Nephron progenitor cell (in vitro differentiated cells): ENCODE results near the gene SYNE2.
"Not testable (repeated sequence)": the region's sequence is repeated elsewhere in the genome, so short reads cannot be mapped to it uniquely, and the experiment has no call there.

ENCODE experiments used
- DNase-seq: peaks from one replicate; pipeline ENCODE4 v3.0.0; 2021
- H3K27ac Mint-ChIP-seq: 2 replicates; pipeline ENCODE4 v1.8.0; 2021; ENCODE audit warnings: mild to moderate bottlenecking, moderate library complexity, mixed read lengths
- H3K27me3 Mint-ChIP-seq: 2 replicates; pipeline ENCODE4 v1.8.0; 2021; ENCODE audit warnings: mild to moderate bottlenecking, low read depth, mixed read lengths; ENCODE audit not compliant: poor library complexity
- H3K36me3 Mint-ChIP-seq: 2 replicates; pipeline ENCODE4 v1.8.0; 2021; ENCODE audit warnings: low read depth, mixed read lengths
- H3K4me1 Mint-ChIP-seq: 2 replicates; pipeline ENCODE4 v1.8.0; 2021; ENCODE audit warnings: mixed read lengths
- H3K4me3 Mint-ChIP-seq: 2 replicates; pipeline ENCODE4 v1.8.0; 2021; ENCODE audit warnings: mild to moderate bottlenecking, moderate library complexity, mixed read lengths
- H3K9me3 Mint-ChIP-seq: 2 replicates; pipeline ENCODE4 v1.8.0; 2021; ENCODE audit warnings: mild to moderate bottlenecking, moderate library complexity, mixed read lengths
- CTCF ChIP-seq: fragments of 200-600 bp; sonication (generic); IDR thresholded peaks from 2 replicates; pipeline ENCODE4 v1.5.0; 2021; ENCODE audit warnings: antibody characterized with exemption

SYNE2 gene

GRCh38 chr14:64012720-64013119 is 159.9 kb downstream of the SYNE2 start:
- DNase-seq, result no peak
- H3K27ac Mint-ChIP-seq, result no peak overlapping the region
- TF ChIP-seq CTCF, result no peak
- H3K9me3 Mint-ChIP-seq, result peaks cover 16% of the 10 kb centered on the region
- H3K27me3 Mint-ChIP-seq, result peaks cover 2% of the 10 kb centered on the region
- no peak overlapping the region for H3K4me3 Mint-ChIP-seq
- H3K36me3 Mint-ChIP-seq, result peaks cover 33% of the 10 kb centered on the region
- H3K4me1 Mint-ChIP-seq, result peaks cover 5% of the 10 kb centered on the region

GRCh38 chr14:64025479-64025878 is 172.7 kb downstream of the SYNE2 start:
- Mint-ChIP-seq H3K9me3 (no peaks in the 10 kb centered on the region), H3K36me3 (peaks cover 59% of the 10 kb centered on the region), H3K27ac (peak overlapping the region; percentile 60), H3K4me1 (no peaks in the 10 kb centered on the region), H3K4me3 (no peak overlapping the region), H3K27me3 (no peaks in the 10 kb centered on the region)
- TF ChIP-seq CTCF, result no peak
- DNase-seq, result no peak

DNA sequence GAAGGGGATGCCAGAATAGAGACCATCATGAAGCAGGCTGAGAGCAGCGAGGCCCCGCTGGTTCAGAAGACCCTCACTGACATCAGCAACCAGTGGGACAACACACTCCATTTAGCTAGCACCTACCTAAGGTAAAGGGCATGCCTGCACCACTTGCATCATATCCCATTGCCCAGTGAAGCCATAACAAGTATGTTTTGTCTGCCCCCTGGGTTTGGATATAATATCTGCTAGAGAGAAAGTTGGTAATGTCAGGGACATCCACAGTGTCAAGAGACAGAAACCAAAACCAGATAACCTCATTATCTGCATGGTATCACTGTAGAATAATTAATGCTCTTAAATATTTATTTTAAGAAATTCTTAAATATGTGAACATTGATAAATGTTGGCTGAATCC is 173.8 kb downstream of the SYNE2 start:
- DNase-seq, result no peak
- Mint-ChIP-seq H3K36me3 (peaks cover 55% of the 10 kb centered on the region), H3K27me3 (no peaks in the 10 kb centered on the region), H3K27ac (no peak overlapping the region), H3K4me3 (no peak overlapping the region), H3K9me3 (no peaks in the 10 kb centered on the region), H3K4me1 (peaks cover 10% of the 10 kb centered on the region)
- TF ChIP-seq CTCF, result no peak

DNA sequence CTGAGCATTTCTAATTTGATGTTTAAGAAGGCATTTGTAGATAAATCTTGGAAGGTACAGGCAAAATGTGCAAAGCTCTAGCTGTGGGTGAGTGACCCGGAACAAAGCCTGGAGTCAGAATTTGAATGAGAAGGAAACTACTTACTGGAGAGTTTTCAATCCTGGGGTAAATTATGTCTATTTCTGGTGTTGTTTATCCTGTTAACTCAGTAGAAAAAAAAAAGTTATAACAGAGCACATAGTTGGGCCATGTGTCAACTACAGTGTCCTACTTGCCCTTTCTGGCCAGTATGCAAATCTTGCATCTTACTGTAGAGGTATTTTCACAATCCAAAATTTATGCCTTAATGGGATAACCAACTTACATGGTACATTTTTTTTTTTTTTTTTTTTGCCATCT is 182.3 kb downstream of the SYNE2 start:
- H3K36me3 Mint-ChIP-seq, result peaks cover 59% of the 10 kb centered on the region
- H3K9me3 Mint-ChIP-seq, result peaks cover 23% of the 10 kb centered on the region
- DNase-seq, result no peak
- no peak overlapping the region for H3K27ac Mint-ChIP-seq
- TF ChIP-seq CTCF, result no peak
- H3K27me3 Mint-ChIP-seq, result no peaks in the 10 kb centered on the region
- H3K4me3 Mint-ChIP-seq, result no peak overlapping the region
- H3K4me1 Mint-ChIP-seq, result peaks cover 15% of the 10 kb centered on the region

DNA sequence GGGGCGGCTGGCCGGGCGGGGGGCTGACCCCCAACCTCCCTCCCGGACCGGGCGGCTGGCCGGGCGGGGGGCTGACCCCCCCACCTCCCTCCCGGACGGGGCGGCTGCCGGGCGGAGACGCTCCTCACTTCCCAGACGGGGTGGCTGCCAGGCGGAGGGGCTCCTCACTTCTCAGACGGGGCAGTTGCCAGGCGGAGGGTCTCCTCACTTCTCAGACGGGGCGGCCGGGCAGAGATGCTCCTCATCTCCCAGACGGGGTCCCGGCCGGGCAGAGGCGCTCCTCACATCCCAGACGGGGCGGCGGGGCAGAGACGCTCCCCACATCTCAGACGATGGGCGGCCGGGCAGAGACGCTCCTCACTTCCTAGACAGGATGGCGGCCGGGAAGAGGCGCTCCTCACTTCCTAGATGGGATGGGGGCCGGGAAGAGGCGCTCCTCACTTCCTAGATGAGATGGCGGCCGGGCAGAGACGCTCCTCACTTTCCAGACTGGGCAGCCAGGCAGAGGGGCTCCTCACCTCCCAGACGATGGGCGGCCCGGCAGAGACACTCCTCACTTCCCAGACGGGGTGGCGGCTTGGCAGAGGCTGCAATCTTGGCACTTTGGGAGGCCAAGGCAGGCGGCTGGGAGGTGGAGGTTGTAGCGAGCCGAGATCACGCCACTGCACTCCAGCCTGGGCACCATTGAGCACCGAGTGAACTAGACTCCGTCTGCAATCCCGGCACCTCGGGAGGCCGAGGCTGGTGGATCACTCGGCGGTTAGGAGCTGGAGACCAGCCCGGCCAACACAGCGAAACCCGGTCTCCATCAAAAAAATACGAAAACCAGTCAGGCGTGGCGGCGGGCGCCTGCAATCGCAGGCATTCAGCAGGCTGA is 185.3 kb downstream of the SYNE2 start:
- Mint-ChIP-seq H3K9me3 (peaks cover 32% of the 10 kb centered on the region), H3K36me3 (peaks cover 76% of the 10 kb centered on the region)
- not testable (repeated sequence) for H3K4me3 Mint-ChIP-seq, H3K4me1 Mint-ChIP-seq, H3K27me3 Mint-ChIP-seq, DNase-seq, H3K27ac Mint-ChIP-seq

DNA sequence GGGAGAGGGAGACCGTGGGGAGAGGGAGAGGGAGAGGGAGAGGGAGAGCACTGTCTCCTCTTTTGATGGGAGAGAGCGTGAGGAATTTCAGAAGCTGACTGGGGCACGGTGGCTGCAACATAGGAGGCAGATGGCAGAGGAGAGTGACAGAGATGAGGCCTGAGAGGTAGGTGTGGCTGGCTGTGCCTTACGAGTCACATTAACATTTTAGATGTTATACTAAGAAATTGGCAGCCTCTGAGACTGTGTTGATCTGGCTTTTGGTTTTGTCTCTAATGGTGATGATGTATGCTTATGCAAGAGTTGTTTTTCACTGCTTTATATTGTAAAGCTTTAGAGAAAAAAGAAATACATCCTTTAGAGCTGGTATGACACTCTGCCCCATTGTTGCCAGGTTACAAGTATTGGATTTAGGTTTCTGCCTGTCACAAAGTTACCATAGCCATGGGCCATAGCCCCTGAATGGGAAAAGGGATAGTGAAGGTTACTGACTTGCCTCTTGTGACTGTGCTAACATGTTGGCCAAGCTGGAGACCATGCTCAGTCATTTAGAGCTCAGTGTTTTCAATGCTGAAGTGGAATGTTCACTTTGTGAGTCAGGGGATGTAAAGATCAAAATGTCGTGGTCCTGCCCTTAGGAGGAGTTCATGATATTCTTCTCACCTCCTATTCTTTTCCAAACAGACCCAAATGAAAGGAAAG is 186.2 kb downstream of the SYNE2 start:
- no peak for TF ChIP-seq CTCF
- DNase-seq, result no peak
- H3K27me3 Mint-ChIP-seq, result no peaks in the 10 kb centered on the region
- H3K4me1 Mint-ChIP-seq, result no peaks in the 10 kb centered on the region
- H3K36me3 Mint-ChIP-seq, result peaks cover 80% of the 10 kb centered on the region
- no peak overlapping the region for H3K27ac Mint-ChIP-seq
- no peak overlapping the region for H3K4me3 Mint-ChIP-seq
- peaks cover 36% of the 10 kb centered on the region for H3K9me3 Mint-ChIP-seq
